GM12865 (cell line): ENCODE measurements around the gene CDON.

Source experiments
- DNase-seq: peaks from one replicate; pipeline ENCODE4 v3.0.0; 2010; ENCODE audit warnings: low read depth
- H3K4me3 ChIP-seq: 2 replicates; pipeline ENCODE4 v1.5.1; 2011; ENCODE audit warnings: mild to moderate bottlenecking, low read depth, low read length, control low read depth
- TF ChIP-seq, protein P1 (sequence below): IDR thresholded peaks from 2 replicates; pipeline ENCODE4 v1.5.1; 2011; ENCODE audit warnings: low read length, control low read depth, low read depth, inconsistent platforms; ENCODE audit not compliant: insufficient read depth; ENCODE audit errors: missing control alignments

The CDON gene

DNA sequence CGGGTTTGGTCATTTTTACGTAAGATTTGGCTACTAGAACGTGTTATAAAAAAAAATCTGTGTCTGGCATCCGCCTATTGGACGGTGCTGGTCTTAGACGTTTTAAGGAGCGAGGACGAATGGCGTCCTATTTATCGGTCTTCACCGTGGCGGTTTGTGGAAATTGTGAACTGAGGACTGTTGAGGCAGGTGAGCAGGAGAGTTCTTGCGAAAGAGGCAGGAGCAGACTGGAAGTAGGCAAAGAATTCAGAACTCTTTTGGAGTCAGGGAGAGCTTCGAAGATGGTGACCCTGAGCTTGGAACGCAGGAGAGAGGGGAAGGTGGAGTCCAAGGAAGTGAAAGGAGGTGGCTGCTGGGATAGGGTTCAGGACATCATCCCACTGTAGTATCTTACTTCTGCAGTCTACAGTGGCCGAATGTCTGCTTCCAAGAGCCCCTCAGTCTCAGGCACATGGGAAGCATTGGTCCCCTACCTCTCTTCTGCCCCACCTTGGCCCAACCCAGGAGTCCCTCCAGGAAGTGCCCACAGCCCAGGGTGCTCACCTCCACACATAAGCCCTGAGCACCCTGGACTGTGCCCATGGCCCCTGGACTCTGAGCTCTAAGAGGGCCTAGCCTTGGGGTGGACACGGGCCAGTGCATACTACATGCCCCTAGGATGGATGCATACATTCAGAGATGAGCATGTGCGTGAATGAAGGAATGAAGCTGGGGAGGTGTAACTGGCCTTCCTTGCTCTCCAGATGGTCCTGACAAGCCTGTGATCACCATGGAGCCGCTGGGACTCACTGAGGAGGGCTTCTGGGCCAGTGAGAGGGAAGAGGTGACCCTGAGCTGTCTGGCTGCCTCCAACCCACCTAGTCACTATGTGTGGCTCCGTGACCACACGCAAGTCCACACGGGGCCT, 113.1 kb downstream of the CDON start:
- no peak for DNase-seq
- TF ChIP-seq, protein P1, sequence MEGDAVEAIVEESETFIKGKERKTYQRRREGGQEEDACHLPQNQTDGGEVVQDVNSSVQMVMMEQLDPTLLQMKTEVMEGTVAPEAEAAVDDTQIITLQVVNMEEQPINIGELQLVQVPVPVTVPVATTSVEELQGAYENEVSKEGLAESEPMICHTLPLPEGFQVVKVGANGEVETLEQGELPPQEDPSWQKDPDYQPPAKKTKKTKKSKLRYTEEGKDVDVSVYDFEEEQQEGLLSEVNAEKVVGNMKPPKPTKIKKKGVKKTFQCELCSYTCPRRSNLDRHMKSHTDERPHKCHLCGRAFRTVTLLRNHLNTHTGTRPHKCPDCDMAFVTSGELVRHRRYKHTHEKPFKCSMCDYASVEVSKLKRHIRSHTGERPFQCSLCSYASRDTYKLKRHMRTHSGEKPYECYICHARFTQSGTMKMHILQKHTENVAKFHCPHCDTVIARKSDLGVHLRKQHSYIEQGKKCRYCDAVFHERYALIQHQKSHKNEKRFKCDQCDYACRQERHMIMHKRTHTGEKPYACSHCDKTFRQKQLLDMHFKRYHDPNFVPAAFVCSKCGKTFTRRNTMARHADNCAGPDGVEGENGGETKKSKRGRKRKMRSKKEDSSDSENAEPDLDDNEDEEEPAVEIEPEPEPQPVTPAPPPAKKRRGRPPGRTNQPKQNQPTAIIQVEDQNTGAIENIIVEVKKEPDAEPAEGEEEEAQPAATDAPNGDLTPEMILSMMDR = no peak
- H3K4me3 ChIP-seq = no peak overlapping the region

DNA sequence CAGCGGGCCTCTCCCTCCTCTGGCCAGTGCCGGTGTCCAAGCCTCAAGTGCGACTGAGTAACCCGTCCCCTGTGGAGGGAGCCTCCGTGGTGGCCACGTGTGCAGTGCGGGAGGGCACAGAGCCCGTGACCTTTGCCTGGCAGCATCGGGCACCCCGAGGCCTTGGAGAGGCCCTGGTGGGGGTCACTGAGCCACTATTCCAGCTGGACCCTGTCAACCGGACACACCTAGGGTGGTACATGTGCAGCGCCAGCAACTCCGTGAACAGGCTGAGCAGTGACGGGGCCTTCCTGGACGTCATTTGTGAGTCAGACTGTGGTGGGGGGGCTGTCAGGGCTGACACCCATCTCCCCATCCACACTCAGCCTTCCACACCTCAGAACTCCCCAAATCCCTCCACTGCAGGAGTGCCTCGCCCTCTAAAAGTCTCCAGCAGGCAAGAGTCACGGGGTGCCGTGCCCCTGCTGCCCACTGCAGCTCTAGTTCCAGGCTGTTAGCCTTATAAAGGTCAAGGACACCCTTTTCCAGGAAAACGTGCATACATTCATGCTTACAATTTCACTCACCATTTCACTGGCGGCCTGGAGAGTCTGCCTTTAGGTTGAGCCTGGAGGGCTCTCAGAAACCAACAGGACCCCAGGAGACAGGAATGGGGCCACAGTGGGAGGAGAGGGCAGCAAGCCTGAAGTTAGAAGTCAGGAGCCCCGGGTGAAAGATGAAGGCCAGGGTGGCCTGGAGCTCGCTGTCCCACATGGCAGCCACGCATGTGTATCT, 114.2 kb downstream of the CDON start:
- DNase-seq = no peak
- TF ChIP-seq, protein P1 = no peak
- no peak overlapping the region for H3K4me3 ChIP-seq

DNA sequence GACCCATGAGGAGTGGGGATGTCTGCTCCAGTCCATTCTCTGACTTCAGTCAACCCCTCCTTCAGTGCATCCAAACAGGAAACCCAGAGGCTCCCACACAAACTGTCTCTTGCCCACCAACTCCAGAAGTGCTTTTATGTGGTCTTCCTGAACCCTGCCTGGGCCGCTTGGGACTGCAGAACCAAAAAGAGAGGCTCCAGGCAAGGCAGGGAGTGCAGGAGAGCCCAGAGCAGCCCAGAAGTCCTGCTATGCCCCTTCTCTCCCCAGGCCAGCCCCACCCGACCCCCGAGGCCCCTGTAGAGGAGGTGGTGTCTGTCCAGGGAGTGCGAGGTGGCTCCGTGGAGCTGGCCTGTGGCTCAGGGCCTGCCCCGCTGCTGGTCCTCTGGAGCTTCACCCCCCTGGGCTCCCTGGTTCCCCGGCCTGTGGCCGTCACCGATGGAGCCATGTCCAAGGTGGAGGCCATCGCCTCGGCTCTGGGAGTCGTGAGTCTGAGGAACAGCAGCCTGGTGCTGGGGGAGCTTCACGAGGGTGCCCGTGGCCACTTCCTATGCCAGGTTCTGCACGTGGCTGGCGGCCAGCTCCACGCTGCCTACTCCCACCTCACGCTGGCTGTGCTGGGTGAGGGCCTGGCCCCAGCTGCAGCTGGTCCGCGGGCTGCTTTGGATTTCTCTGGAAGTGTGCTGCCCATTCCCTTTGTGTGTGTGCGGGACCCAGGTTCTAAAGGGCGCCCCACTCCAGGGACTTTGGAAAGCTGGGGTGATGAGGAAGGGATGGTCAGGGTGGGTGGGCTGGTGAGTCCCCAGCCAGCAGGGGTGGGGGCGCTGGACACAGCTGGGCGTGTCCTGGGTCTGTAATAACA, 115.0 kb downstream of the CDON start:
- DNase-seq = no peak
- no peak overlapping the region for H3K4me3 ChIP-seq
- TF ChIP-seq, protein P1 = no peak

DNA sequence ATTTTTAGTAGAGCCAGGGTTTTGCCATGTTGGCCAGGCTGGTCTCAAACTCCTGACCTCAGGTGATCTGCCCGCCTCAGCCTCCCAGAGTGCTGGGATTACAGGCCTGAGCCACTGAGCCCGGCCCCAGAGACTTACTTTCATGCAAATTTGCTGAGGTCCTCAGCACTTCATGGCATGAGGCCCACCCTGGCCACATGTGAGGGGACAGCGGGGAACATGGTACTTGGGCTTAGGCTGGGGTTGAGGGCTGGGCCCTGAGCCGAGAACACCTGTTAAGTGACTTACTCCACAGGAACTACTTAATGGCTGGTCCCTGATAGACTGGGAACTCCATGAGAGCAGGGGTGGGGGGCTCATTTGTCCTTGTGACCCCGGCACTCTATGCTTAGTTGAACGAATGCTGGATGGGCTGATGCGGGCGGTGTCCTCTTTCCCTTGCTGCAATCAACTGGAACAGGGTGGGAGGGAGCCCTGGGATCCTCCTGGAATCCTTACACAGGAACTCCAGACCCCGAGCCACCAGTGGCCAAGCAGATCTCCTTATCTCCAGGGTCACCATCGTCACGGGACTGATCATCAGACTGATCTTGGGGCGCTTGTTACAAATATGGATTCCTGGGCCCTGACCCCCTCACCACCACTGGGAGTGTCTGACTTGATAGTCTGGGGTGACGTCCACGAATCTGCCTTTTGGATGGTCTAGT, 115.8 kb downstream of the CDON start:
- no peak overlapping the region for H3K4me3 ChIP-seq
- TF ChIP-seq, protein P1 = no peak
- DNase-seq = no peak

DNA sequence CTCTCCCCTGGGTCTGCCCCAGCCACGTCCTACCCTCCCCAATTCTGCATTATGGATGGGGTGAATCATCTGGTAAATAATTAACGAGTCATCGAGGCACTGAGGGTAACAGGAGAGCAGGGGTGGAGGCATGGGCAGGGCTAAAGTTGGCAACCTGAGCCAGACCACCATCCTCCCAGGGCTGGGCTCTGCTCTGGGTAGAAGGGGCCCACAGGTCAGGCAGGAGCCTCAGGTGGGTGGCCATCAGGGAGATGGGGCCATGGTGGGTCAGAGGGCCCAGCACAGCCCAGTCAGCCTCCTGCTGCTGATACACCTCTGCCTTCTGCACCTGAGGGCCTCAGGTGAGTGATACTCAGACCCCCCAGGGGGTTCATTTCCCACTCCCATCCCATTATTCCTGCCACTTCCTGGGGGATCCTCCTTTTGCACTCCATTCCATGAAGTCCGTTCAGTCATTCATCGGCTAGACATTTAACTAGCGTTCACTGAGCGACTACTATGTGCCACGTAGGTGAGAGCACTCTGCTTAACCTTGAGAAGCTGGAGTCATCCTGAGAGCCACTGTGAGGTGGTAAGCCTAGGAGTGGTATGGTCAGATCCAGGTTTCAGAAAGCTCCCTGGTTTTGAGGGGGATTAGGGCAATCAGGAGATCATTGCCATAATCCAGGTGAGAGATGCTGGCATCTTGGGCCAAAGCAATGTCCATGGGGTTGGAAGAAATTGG, 116.7 kb downstream of the CDON start, which contains the start of gene VSIG10L2:
Gene VSIG10L2, plus strand, starts transcription at position 248 of the 724 bp plus-strand sequence. Its CDS starts 12 bp downstream, at position 260.
- H3K4me3 ChIP-seq = no peak within 1 kb of the TSS
- TF ChIP-seq, protein P1 = no peak
- DNase-seq = no peak
